Measurements from ENCODE around the gene ST8SIA1. TPM values are rescaled to one million over a fixed set of nuclear protein-coding genes. Genes with fewer than 3 reads are reported as not detected.

ST8SIA1 gene
- total RNA-seq, 1 donor from 2014 or later = 2.1 TPM

GRCh38 chr12:22201101-22201500 lies 133.4 kb downstream of the ST8SIA1 start:
- TF ChIP-seq CTCF (IDR thresholded peaks at IDR 0.05; ENCODE audit: borderline replicate concordance) = no peak
- peaks cover 11% of the 10 kb centered on the region for H3K9me3 ChIP-seq (replicated peaks)
- H3K4me3 ChIP-seq = no peak overlapping the region
- no peaks in the 10 kb centered on the region for H3K4me1 ChIP-seq
- intact Hi-C loops (cut with micrococcal nuclease) = no loop called here
- no peak overlapping the region for H3K27ac ChIP-seq (replicated peaks)
- DNase-seq = no peak
- H3K27me3 ChIP-seq (ENCODE audit: low read depth) = no peaks in the 10 kb centered on the region
- no peaks in the 10 kb centered on the region for H3K36me3 ChIP-seq

- Histone ChIP-seq H3K4me3 (no peak overlapping the region), H3K9me3 (replicated peaks) (no peaks in the 10 kb centered on the region), H3K36me3 (no peaks in the 10 kb centered on the region), H3K27ac (replicated peaks) (no peak overlapping the region), H3K27me3 (ENCODE audit: low read depth) (no peaks in the 10 kb centered on the region), H3K4me1 (no peaks in the 10 kb centered on the region)
- DNase-seq = no peak
- TF ChIP-seq CTCF (IDR thresholded peaks at IDR 0.05; ENCODE audit: borderline replicate concordance) = no peak
- intact Hi-C loops (cut with micrococcal nuclease) = no loop called here
Observed at GRCh38 chr12:22196236-22196635, 138.3 kb downstream of the ST8SIA1 start.

- Histone ChIP-seq H3K9me3 (replicated peaks) (no peaks in the 10 kb centered on the region), H3K4me1 (no peaks in the 10 kb centered on the region), H3K27me3 (ENCODE audit: low read depth) (no peaks in the 10 kb centered on the region), H3K4me3 (no peak overlapping the region), H3K27ac (replicated peaks) (no peak overlapping the region), H3K36me3 (no peaks in the 10 kb centered on the region)
- intact Hi-C loops (cut with micrococcal nuclease) = no loop called here
- DNase-seq = no peak
- TF ChIP-seq CTCF (IDR thresholded peaks at IDR 0.05; ENCODE audit: borderline replicate concordance) = no peak
Observed at GRCh38 chr12:22190969-22191368, 143.5 kb downstream of the ST8SIA1 start.

- intact Hi-C loops (cut with micrococcal nuclease) = no loop called here
- no peak for DNase-seq
- Histone ChIP-seq H3K27me3 (ENCODE audit: low read depth) (no peaks in the 10 kb centered on the region), H3K4me1 (no peaks in the 10 kb centered on the region), H3K4me3 (no peak overlapping the region), H3K9me3 (replicated peaks) (no peaks in the 10 kb centered on the region), H3K27ac (replicated peaks) (no peak overlapping the region), H3K36me3 (no peaks in the 10 kb centered on the region)
- TF ChIP-seq CTCF (IDR thresholded peaks at IDR 0.05; ENCODE audit: borderline replicate concordance) = no peak
Observed at GRCh38 chr12:22188431-22188830, 146.1 kb downstream of the ST8SIA1 start.

GRCh38 chr12:22180705-22181104 lies 153.8 kb downstream of the ST8SIA1 start:
- intact Hi-C loops (cut with micrococcal nuclease) = no loop called here
- TF ChIP-seq CTCF (IDR thresholded peaks at IDR 0.05; ENCODE audit: borderline replicate concordance) = no peak
- DNase-seq = no peak
- Histone ChIP-seq H3K4me3 (no peak overlapping the region), H3K9me3 (replicated peaks) (no peaks in the 10 kb centered on the region), H3K27ac (replicated peaks) (no peak overlapping the region), H3K36me3 (no peaks in the 10 kb centered on the region), H3K27me3 (ENCODE audit: low read depth) (no peaks in the 10 kb centered on the region), H3K4me1 (no peaks in the 10 kb centered on the region)

- no peak for TF ChIP-seq CTCF (IDR thresholded peaks at IDR 0.05; ENCODE audit: borderline replicate concordance)
- intact Hi-C loops (cut with micrococcal nuclease) = no loop called here
- Histone ChIP-seq H3K27me3 (ENCODE audit: low read depth) (no peaks in the 10 kb centered on the region), H3K4me1 (no peaks in the 10 kb centered on the region), H3K27ac (replicated peaks) (no peak overlapping the region), H3K9me3 (replicated peaks) (no peaks in the 10 kb centered on the region), H3K4me3 (no peak overlapping the region), H3K36me3 (no peaks in the 10 kb centered on the region)
- DNase-seq = no peak
Observed at GRCh38 chr12:22173177-22173576, 161.3 kb downstream of the ST8SIA1 start.
